SK-N-SH treated with all-trans-retinoic acid at 6 μM for 48 hours (cell line): ENCODE measurements around the gene CTBP2.

Experiments
- ATAC-seq: fragments of 200-7000 bp; cut with Tn5 transposase; 3 replicates; pipeline ENCODE4 v1.9.1; 2020; ENCODE audit warnings: mild to moderate bottlenecking, moderate library complexity
- ARNTL ChIP-seq: fragments of 450-650 bp; formaldehyde crosslinking; IDR thresholded peaks from 2 replicates; pipeline ENCODE4 v1.5.0; 2020; ENCODE audit warnings: low read depth, mild to moderate bottlenecking, moderate library complexity, borderline replicate concordance
- BACH2 ChIP-seq: fragments of 250-450 bp; sonication (Bioruptor Pico); IDR thresholded peaks from 2 replicates; pipeline ENCODE4 v1.9.0; 2021; ENCODE audit warnings: mild to moderate bottlenecking, borderline replicate concordance
- CSDC2 ChIP-seq: fragments of 250-450 bp; sonication (Bioruptor Pico); IDR thresholded peaks from 2 replicates; pipeline ENCODE4 v1.5.0; 2020; ENCODE audit warnings: mild to moderate bottlenecking, moderate library complexity
- CSRNP3 ChIP-seq: fragments of 250-450 bp; sonication (Bioruptor Pico); IDR thresholded peaks from 2 replicates; pipeline ENCODE4 v1.5.1; 2021; ENCODE audit warnings: mild to moderate bottlenecking, moderate library complexity
- GLIS3 ChIP-seq: fragments of 250-450 bp; sonication (Bioruptor Pico); IDR thresholded peaks from 2 replicates; pipeline ENCODE4 v1.5.0; 2020; ENCODE audit warnings: mild to moderate bottlenecking, moderate library complexity
- ISL1 ChIP-seq: fragments of 250-450 bp; sonication (Bioruptor Pico); IDR thresholded peaks from 2 replicates; pipeline ENCODE4 v2.1.2; 2022; ENCODE audit warnings: mild to moderate bottlenecking, moderate library complexity
- OSR1 ChIP-seq: fragments of 250-450 bp; sonication (Bioruptor Pico); IDR thresholded peaks from 2 replicates; pipeline ENCODE4 v1.8.0; 2022; ENCODE audit warnings: moderate library complexity, mild to moderate bottlenecking, inconsistent platforms
- POU6F1 ChIP-seq: fragments of 250-450 bp; sonication (Bioruptor Pico); IDR thresholded peaks from 2 replicates; pipeline ENCODE4 v1.8.0; 2021; ENCODE audit warnings: low read depth, mild to moderate bottlenecking, moderate library complexity, borderline replicate concordance
- PPARA ChIP-seq: fragments of 250-450 bp; sonication (Bioruptor Pico); IDR thresholded peaks from 2 replicates; pipeline ENCODE4 v1.5.0; 2020; ENCODE audit warnings: mild to moderate bottlenecking, borderline replicate concordance
- RARB ChIP-seq: fragments of 250-450 bp; sonication (Bioruptor Pico); IDR thresholded peaks from 2 replicates; pipeline ENCODE4 v1.8.0; 2021; ENCODE audit warnings: mild to moderate bottlenecking, moderate library complexity
- SNAI2 ChIP-seq: fragments of 250-450 bp; sonication (Bioruptor Pico); IDR thresholded peaks from 2 replicates; pipeline ENCODE4 v1.5.0; 2020; ENCODE audit warnings: mild to moderate bottlenecking, moderate library complexity
- TCF4 ChIP-seq: fragments of 250-450 bp; sonication (Bioruptor Pico); IDR thresholded peaks from 2 replicates; pipeline ENCODE4 v1.8.0; 2021; ENCODE audit warnings: mild to moderate bottlenecking, moderate library complexity, borderline replicate concordance
- TOX ChIP-seq: fragments of 250-450 bp; sonication (Bioruptor Pico); IDR thresholded peaks from 2 replicates; pipeline ENCODE4 v1.8.0; 2021; ENCODE audit warnings: mild to moderate bottlenecking, moderate library complexity, borderline replicate concordance
- TSHZ2 ChIP-seq: fragments of 250-450 bp; sonication (Bioruptor Pico); IDR thresholded peaks from 2 replicates; pipeline ENCODE4 v1.5.0; 2020; ENCODE audit warnings: mild to moderate bottlenecking, moderate library complexity
- ZC3H10 ChIP-seq: fragments of 250-450 bp; sonication (Bioruptor Pico); IDR thresholded peaks from 2 replicates; pipeline ENCODE4 v1.5.1; 2021; ENCODE audit warnings: mild to moderate bottlenecking, moderate library complexity
- ZFP3 ChIP-seq: fragments of 250-450 bp; sonication (Bioruptor Pico); IDR thresholded peaks from 2 replicates; pipeline ENCODE4 v1.5.0; 2020; ENCODE audit warnings: mild to moderate bottlenecking, moderate library complexity
- ZFP30 ChIP-seq: fragments of 450-650 bp; formaldehyde crosslinking; IDR thresholded peaks from 2 replicates; pipeline ENCODE4 v1.5.0; 2022; ENCODE audit warnings: mild to moderate bottlenecking, moderate library complexity
- ZNF565 ChIP-seq: fragments of 450-650 bp; formaldehyde crosslinking; conservative IDR thresholded peaks from 2 replicates; pipeline ENCODE4 v1.5.0; 2020; ENCODE audit warnings: low read depth, mild to moderate bottlenecking, moderate library complexity
- ZNF70 ChIP-seq: fragments of 450-650 bp; formaldehyde crosslinking; IDR thresholded peaks from 2 replicates; pipeline ENCODE4 v1.5.0; 2020; ENCODE audit warnings: mild to moderate bottlenecking, moderate library complexity
- ZNF8 ChIP-seq: fragments of 450-650 bp; formaldehyde crosslinking; IDR thresholded peaks from 2 replicates; pipeline ENCODE4 v1.5.0; 2020; ENCODE audit warnings: mild to moderate bottlenecking, moderate library complexity
- TF ChIP-seq, protein P1 (sequence below): fragments of 250-450 bp; sonication (Bioruptor Pico); IDR thresholded peaks from 2 replicates; pipeline ENCODE4 v1.8.0; 2020; ENCODE audit warnings: mild to moderate bottlenecking, moderate library complexity, borderline replicate concordance
- TF ChIP-seq, protein P2 (sequence below): fragments of 250-450 bp; sonication (Bioruptor Pico); IDR thresholded peaks from 2 replicates; pipeline ENCODE4 v1.5.1; 2020; ENCODE audit warnings: low read depth, mild to moderate bottlenecking, moderate library complexity

CTBP2 gene

DNA sequence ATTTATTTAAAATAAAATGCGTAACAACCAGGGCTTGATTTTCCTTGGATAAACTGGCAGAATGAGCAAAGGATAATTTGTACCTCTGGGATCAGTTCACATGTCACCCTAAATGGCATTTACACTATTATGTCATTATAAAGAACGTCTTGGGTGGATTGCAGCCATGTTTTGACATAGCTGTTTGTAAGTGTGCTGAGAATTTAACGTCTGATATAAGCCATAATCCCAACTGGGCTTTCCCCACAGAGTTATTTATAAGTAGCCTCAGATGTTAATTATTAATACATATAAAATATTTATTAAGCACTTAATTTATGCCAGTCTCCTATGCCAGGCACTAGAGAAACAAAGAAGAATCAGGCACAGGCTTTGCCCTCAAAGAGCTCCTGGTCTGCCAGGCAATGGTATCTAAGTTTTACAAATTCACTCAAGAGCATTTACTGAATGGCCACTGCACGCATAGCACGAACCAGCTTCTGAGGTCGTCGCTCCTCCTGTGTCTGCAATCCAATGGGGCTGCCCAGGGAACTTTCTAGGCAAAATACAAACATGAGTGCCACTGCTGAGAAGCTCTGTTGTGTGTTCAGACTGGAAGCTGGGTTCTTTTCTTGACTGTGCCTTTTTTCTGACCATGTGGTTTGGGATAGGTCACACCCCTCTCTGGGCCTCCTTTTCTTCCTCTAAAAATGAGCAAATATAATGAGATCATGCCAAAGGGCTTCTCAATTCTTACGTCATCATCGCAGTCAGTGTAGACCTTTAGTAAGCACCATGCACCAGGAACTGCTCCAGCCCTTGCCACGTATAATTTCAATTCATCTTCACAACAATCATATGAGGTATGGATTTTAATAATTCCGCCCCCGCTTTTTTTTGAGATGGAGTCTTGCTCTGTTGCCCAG, 11.3 kb upstream of the CTBP2 start:
- TF ChIP-seq, protein P1, sequence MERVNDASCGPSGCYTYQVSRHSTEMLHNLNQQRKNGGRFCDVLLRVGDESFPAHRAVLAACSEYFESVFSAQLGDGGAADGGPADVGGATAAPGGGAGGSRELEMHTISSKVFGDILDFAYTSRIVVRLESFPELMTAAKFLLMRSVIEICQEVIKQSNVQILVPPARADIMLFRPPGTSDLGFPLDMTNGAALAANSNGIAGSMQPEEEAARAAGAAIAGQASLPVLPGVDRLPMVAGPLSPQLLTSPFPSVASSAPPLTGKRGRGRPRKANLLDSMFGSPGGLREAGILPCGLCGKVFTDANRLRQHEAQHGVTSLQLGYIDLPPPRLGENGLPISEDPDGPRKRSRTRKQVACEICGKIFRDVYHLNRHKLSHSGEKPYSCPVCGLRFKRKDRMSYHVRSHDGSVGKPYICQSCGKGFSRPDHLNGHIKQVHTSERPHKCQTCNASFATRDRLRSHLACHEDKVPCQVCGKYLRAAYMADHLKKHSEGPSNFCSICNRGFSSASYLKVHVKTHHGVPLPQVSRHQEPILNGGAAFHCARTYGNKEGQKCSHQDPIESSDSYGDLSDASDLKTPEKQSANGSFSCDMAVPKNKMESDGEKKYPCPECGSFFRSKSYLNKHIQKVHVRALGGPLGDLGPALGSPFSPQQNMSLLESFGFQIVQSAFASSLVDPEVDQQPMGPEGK (CRISPR knock-in tag) = no peak
- TF ChIP-seq TCF4 (CRISPR knock-in tag) = no peak
- ATAC-seq = no peak

DNA sequence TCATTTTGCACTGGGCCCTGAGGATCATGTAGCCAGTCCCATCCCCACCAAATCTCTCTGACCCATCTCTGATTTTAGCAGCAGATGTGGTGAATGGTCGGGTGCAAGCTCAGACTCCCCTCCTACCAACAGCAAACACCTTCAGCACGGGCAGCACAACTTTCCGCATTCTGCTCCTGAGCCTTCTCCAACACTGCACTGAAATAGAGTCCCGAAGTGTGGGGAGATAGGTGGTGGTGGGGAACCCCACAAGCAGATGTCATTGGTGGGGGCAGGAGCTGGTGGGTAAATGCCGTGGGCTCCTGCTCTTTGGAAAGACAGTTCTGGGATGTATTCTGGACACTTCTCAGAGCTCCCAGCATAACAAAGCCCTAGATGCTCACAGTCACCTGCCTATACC, 9.6 kb upstream of the CTBP2 start:
- no peak for ATAC-seq
- TF ChIP-seq ZFP30 (CRISPR knock-in tag) = no peak
- TF ChIP-seq CSRNP3 (CRISPR knock-in tag) = no peak
- TF ChIP-seq SNAI2 (CRISPR knock-in tag) = no peak
- TF ChIP-seq ZC3H10 (CRISPR knock-in tag) = no peak
- no peak for TF ChIP-seq PPARA (CRISPR knock-in tag)
- no peak for TF ChIP-seq ZNF70
- TF ChIP-seq TSHZ2 (CRISPR knock-in tag) = no peak
- no peak for TF ChIP-seq ZNF8 (CRISPR knock-in tag)
- no peak for TF ChIP-seq ZNF565 (CRISPR knock-in tag)

DNA sequence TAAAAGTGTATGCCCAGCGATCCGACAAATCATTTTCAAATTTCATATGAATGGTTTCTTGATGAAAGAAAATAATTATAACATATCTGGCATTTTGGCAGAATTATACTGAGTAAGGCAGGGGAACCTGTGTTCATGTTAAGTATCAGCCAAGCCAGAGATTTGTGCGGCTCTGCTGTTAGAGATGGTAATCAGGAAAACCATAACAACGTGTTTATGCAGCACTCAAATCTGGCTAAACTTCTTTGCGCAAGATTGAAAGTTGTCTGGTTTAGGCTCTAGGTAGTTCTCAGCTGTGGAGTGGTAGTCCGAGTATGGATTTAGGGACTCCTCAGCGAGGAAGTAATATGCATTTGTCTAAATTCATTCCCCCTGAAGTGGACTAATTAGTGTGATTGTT, 8.9 kb upstream of the CTBP2 start:
- no peak for TF ChIP-seq ZFP3 (CRISPR knock-in tag)
- no peak for TF ChIP-seq CSRNP3 (CRISPR knock-in tag)
- TF ChIP-seq ARNTL (CRISPR knock-in tag) = no peak
- no peak for TF ChIP-seq GLIS3 (CRISPR knock-in tag)
- TF ChIP-seq TOX (CRISPR knock-in tag) = no peak
- no peak for TF ChIP-seq SNAI2 (CRISPR knock-in tag)
- TF ChIP-seq, protein P2, sequence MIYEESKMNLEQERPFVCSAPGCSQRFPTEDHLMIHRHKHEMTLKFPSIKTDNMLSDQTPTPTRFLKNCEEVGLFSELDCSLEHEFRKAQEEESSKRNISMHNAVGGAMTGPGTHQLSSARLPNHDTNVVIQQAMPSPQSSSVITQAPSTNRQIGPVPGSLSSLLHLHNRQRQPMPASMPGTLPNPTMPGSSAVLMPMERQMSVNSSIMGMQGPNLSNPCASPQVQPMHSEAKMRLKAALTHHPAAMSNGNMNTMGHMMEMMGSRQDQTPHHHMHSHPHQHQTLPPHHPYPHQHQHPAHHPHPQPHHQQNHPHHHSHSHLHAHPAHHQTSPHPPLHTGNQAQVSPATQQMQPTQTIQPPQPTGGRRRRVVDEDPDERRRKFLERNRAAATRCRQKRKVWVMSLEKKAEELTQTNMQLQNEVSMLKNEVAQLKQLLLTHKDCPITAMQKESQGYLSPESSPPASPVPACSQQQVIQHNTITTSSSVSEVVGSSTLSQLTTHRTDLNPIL (CRISPR knock-in tag) = no peak
- TF ChIP-seq RARB (CRISPR knock-in tag) = no peak
- TF ChIP-seq PPARA (CRISPR knock-in tag) = no peak
- TF ChIP-seq ZFP30 (CRISPR knock-in tag) = no peak
- TF ChIP-seq BACH2 (CRISPR knock-in tag) = no peak
- TF ChIP-seq POU6F1 (CRISPR knock-in tag) = no peak
- TF ChIP-seq ZNF70 = no peak
- TF ChIP-seq ZNF8 (CRISPR knock-in tag) = no peak
- no peak for TF ChIP-seq ISL1 (CRISPR knock-in tag)
- no peak for TF ChIP-seq CSDC2 (CRISPR knock-in tag)
- no peak for TF ChIP-seq OSR1 (CRISPR knock-in tag)
- TF ChIP-seq TSHZ2 (CRISPR knock-in tag) = no peak
- no peak for ATAC-seq
